ENCODE results near the gene DNAAF5.
"Not testable (repeated sequence)": the region's sequence is repeated elsewhere in the genome, so short reads cannot be mapped to it uniquely, and the experiment has no call there.

DNAAF5 gene

DNA sequence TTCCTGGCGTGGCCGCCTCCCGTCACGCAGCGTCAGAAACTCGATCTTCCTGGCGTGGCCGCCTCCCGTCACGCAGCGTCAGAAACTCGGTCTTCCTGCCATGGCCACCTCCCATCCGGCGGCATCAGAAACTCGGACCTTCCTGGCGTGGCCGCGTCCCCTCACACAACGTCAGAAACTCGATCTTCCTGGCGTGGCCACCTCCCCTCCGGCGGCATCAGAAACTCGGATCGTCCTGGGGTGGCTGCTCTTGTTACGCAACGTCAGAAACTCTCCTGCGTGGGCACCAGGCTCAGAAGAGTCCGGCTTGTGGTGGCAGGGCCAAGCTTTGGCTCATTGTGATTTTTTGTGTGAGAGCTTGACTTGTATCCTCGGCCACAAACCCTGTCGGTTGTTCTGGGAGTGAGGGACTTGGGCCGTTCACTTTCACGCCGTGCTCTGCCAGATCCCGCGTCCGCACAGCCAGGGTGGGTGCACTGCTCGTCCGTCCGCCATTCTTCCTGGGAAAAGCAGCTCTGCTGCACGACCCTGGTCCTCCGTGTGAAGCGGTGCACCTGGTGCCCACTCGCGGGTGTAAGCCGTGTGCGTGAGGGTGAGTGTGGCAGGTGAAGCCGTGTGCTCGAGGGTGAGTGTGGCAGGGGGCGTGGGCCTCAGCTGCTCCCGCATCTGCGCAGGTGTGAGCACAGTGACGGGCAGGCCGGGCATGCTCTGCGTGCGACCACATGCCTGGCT is 56.4 kb downstream of the DNAAF5 start:
- DNase-seq (ENCODE audit: low spot score): no peak

GRCh38 chr7:783556-784490 is 57.3 kb downstream of the DNAAF5 start:
- no peak for DNase-seq (ENCODE audit: low spot score)

GRCh38 chr7:784971-785370 is 58.5 kb downstream of the DNAAF5 start:
- no peak for DNase-seq (ENCODE audit: low spot score)

DNA sequence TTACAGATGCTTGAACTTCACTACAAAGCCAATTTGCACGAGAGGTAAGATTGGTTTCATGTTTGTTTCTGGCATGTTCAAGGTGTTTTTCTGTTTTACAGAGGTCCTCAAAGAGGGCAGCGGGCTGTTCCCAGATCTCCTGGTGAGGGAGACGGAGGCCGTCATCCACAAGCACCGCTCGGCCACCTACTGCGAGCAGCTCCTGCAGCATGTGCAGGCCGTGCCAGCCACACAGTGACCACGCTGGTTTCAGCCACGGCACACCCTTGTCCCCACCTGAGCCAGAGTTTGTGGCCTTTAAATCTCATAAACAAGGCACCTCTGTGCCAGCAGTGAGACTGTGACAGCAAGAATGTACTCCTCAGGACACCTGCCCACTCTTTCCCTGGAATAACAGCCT is 58.9 kb downstream of the DNAAF5 start:
- DNase-seq (ENCODE audit: low spot score): no peak

- peak; percentile 44 for DNase-seq (ENCODE audit: low spot score)
These were observed 60.2 kb downstream of the DNAAF5 start for GRCh38 chr7:786472-787255.

- DNase-seq (ENCODE audit: low spot score): no peak
These were observed 61.1 kb downstream of the DNAAF5 start for GRCh38 chr7:787332-788240.

DNA sequence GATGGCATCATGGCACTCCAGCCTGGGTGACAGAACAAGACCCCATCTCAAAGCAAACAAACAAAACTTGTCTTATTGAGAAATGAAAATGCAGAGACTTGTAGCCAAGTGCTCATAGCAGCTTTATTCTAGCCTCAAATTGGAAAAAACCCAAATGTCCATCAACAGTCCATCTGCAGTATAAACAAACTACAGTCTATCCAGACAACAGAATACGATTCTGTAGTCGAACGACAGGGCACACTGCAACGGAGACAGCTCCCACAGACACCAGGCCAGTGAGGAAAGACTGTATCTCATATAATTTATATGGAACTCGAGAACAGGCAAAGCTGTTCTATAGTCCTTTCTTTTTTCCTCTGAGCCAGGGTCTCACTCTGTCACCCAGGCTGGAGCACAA is 65.0 kb downstream of the DNAAF5 start:
- DNase-seq (ENCODE audit: low spot score): peak; percentile 81

DNA sequence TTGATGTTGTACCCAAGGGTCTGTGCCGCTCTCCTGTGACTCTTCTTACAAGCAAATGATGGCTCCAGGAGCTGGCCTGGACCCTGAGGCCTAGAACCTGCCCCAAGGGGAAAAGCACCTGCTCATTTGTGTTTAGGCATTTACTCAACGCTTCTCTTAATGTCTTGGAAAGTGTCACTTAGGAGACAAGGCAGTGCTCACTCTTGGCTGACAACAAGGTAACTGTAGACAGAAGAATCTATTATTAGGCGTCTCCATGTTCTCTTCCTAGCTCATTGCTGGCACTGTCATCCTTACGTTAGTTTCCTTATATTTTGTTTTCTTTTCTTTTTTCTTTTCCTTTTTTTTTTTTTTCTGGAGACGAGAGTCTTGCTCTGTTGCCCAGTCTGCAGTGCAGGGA is 67.7 kb downstream of the DNAAF5 start:
- DNase-seq (ENCODE audit: low spot score): no peak

DNA sequence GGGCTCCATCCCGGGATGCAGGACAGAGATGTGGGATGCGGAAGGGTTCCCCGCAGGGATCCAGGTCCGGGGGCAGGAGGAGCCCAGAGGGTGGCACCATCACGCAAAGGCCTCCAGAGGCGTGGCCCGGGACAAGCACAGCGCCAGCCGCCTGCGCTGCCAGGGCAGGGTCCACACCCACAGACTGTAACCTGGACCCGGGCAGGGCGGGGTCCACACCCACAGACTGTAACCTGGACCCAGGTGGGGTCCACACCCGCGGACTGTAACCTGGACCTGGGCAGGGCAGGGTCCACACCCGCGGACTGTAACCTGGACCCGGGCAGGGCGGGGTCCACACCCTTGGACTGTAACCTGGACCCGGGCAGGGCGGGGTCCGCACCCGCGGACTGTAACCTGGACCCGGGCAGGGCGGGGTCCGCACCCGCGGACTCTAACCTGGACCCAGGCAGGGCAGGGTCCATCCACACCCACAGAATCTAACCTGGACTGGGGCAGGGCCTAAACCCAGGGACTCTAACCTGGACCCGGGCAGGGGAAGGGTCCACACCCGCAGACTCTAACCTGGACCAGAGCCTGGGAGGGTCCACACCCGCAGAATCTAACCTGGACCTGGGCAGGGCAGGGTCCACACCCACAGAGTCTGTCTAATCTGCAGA is 68.3 kb downstream of the DNAAF5 start:
- DNase-seq (ENCODE audit: low spot score): no peak

DNA sequence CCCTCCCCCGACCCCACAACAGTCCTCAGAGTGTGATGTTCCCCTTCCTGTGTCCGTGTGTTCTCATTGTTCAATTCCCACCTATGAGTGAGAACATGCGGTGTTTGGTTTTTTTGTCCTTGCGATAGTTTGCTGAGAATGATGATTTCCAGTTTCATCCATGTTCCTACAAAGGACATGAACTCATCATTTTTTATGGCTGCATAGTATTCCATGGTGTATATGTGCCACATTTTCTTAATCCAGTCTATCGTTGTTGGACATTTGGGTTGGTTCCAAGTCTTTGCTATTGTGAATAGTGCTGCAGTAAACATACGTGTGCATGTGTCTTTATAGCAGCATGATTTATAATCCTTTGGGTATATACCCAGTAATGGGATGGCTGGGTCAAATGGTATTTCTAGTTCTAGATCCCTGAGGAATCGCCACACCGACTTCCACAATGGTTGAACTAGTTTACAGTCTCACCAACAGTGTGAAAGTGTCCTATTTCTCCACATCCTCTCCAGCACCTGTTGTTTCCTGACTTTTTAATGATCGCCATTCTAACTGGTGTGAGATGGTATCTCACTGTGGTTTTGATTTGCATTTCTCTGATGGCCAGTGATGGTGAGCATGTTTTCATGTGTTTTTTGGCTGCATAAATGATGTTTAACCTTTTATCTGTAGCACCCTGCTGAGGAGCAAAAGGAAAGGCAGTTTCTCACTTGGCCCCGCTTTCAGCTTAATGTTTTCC is 70.1 kb downstream of the DNAAF5 start:
- DNase-seq (ENCODE audit: low spot score): not testable (repeated sequence)

DNA sequence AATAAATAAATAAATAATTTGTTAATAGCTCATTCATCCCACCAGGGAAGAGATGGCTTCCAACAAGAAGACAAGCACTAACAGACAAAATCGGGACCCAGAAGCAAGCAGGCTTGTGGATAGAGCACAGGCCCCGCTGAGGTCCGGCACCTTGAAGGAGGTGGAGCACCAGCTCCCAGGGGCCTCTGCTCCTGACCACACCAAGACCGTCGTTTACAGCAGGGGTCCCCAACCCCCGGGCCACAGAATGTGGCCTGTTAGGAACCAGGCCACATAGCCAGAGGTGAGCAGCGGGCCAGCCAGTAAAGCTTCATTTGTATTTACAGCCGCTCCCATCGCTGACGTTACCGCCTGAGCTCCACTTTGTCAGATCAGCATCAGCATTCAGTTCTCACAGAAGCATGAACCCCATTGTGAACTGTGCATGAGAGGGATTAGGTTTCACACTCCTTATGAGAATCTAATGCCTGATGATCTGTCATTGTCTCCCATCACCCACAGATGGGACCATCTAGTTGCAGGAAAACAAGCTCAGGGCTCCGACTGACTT is 72.5 kb downstream of the DNAAF5 start:
- DNase-seq (ENCODE audit: low spot score): no peak

GRCh38 chr7:800692-801091 is 74.2 kb downstream of the DNAAF5 start:
- DNase-seq (ENCODE audit: low spot score): no peak

DNA sequence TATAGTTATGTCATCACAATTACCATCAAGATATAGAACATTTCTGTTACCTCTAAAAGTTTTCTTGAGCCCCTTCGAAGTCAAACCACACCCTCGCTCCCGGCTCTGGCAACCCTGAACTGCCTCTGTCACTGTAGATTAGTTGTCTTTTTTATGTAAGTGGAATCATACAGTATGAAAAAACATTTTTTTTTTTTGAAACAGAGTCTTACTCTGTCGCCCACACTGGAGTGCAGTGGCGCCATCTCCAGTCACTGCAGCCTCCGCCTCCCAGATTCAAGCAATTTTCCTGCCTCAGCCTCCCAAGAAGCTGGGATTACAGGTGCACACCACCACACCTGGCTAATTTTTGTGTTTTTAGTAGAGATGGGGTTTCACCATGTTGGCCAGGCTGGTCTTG is 74.9 kb downstream of the DNAAF5 start:
- not testable (repeated sequence) for DNase-seq (ENCODE audit: low spot score)

GRCh38 chr7:801940-802381 is 75.5 kb downstream of the DNAAF5 start:
- DNase-seq (ENCODE audit: low spot score): no peak

DNA sequence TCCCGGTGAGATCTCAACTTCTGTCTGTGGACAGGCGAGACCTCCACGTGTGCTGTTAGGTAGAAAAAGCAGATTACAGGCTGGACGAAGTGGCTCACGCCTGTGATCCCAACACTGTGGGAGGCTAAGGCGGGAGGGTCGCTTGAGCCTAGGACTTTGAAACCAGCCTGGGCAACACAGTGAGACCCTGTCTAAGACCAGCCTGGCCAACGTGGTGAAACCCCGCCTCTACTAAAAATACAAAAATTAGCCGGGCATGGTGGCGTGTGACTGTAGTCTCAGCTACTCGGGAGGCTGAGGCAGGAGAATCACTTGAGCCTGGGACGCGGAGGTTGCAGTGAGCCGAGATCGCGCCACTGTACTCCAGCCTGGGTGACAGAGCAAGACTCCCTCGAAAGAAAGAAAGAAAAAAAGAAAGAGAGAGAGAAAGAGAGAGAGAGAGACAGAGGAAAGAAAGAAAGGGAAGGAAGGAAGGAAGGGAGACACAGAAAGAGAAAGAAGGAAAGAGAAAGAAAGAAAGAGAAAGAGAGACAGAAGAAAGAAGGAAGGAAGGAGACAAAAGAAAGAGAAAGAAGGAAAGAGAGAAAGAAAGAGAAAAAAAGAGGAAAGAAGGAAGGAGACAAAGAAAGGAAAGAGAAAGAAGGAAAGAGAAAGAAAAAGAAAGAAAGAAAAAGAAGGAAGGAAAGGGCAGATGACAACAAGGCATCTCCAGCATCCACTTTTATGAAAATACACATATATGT is 76.2 kb downstream of the DNAAF5 start:
- DNase-seq (ENCODE audit: low spot score): no peak

- no peak for DNase-seq (ENCODE audit: low spot score)
These were observed 76.7 kb downstream of the DNAAF5 start for GRCh38 chr7:803243-803635.

GRCh38 chr7:803796-804195 is 77.3 kb downstream of the DNAAF5 start:
- DNase-seq (ENCODE audit: low spot score): not testable (repeated sequence)

- DNase-seq (ENCODE audit: low spot score): no peak
These were observed 78.8 kb downstream of the DNAAF5 start for GRCh38 chr7:805261-805660.

All from pons (tissue), 1 donor.